ENCODE measurements around the gene SZT2. TPM values are rescaled to one million over a fixed set of nuclear protein-coding genes. Genes with fewer than 3 reads are reported as not detected.

SZT2 gene
- total and polyA plus RNA-seq, 10 of the 15 experiments (the other 5 are each of a cell fraction or from before 2014, with no cell fraction given) = 1.4 to 38.3 (median 12.7) TPM

GRCh38 chr1:43441894-43442637, 52.4 kb downstream of the SZT2 start:
- TF ChIP-seq BACH1 (IDR thresholded peaks at IDR 0.05; ENCODE audit: borderline replicate concordance) (no peak), NFIC (IDR thresholded peaks at IDR 0.05; ENCODE audit: low read depth, low read length) (no peak), MTA3 (IDR thresholded peaks at IDR 0.05; ENCODE audit: borderline replicate concordance, low read length) (no peak), E2F4 (IDR thresholded peaks at IDR 0.05; ENCODE audit: low read depth, low read length) (no peak), SRF (IDR thresholded peaks at IDR 0.05; ENCODE audit: low read depth in 2 of 2, low read length in 2 of 2) (no peak), POLR2AphosphoS5 (IDR thresholded peaks at IDR 0.05; ENCODE audit: low read length) (no peak)
- H3K4me3 ChIP-seq = no peak overlapping the region
- FAIRE-seq (no peak), ATAC-seq (no peak), DNase-seq (ENCODE audit: low read depth, low spot score) (no peak)
- no peak overlapping the region for H2AFZ ChIP-seq (ENCODE audit: control insufficient read depth, low read depth, low read length)
- H3K4me1 ChIP-seq (ENCODE audit: control insufficient read depth, insufficient read depth, low read length) = no peaks in the 10 kb centered on the region
- H3K27me3 ChIP-seq (replicated peaks in 1 of 2; ENCODE audit: control insufficient read depth in 2 of 2, insufficient read depth in 2 of 2, low read length in 1 of 2) = no peaks in the 10 kb centered on the region
- POLR2A ChIA-PET = interaction anchor here (0.6 to 1.6 kb wide), 2 partner anchors 12 to 53 kb away, joined by 4 read pairs; partner anchors contain the start of gene HYI
- H3K9ac ChIP-seq (ENCODE audit: control insufficient read depth, insufficient read depth, low read length) = no peak overlapping the region
- no peaks in the 10 kb centered on the region for H3K79me2 ChIP-seq (ENCODE audit: control insufficient read depth, insufficient read depth, low read length)
- BruUV-seq (replicated peaks) = no TSS peak
- H3K27ac ChIP-seq (ENCODE audit: control insufficient read depth, insufficient read depth) = no peak overlapping the region
- WGBS (ENCODE audit: insufficient coverage, insufficient replicate concordance, low lambda C conversion rate, missing lambda C conversion rate) = 95% methylated on average over 14 of the region's 18 CpGs
- CTCF ChIA-PET = no interaction called here
- H3K4me2 ChIP-seq (ENCODE audit: control insufficient read depth, insufficient read depth) = no peak overlapping the region
- SMC1A ChIA-PET (ENCODE audit: uncharacterized antibody, unreplicated experiment) = no interaction called here
- RAD21 ChIA-PET (ENCODE audit: unreplicated experiment) = no interaction called here
- H3K9me3 ChIP-seq (replicated peaks; ENCODE audit: control insufficient read depth, insufficient read depth, low read length) = no peaks in the 10 kb centered on the region
- H4K20me1 ChIP-seq (ENCODE audit: control insufficient read depth, insufficient read depth) = no peaks in the 10 kb centered on the region; the same call in 1 of the 2 replicates
- H3K36me3 ChIP-seq (ENCODE audit: control insufficient read depth in 2 of 2, insufficient read depth in 2 of 2, low read length in 1 of 2) = peaks cover 2 to 31% of the 10 kb centered on the region in 2 experiments; a peak in 3 of 4 replicates
- intact Hi-C loops (cut with micrococcal nuclease; ENCODE audit: unreplicated experiment) (no loop called here), in situ Hi-C loops (cut with MboI) (no loop called here)

Measured in GM12878 (cell line).